HepG2 (cell line): ENCODE results near the gene CBLN3.

Experiments
- HMG20A ChIP-seq: IDR thresholded peaks from 2 replicates; pipeline ENCODE4 v1.6.1; 2016; ENCODE audit warnings: borderline replicate concordance
- JUNB ChIP-seq: sonication (generic); formaldehyde crosslinking; IDR thresholded peaks from 2 replicates; pipeline ENCODE4 v1.8.0; 2022; ENCODE audit warnings: missing genetic modification reagents, mild to moderate bottlenecking, borderline replicate concordance
- MIER3 ChIP-seq: IDR thresholded peaks from 2 replicates; pipeline ENCODE4 v1.6.1; 2016; ENCODE audit warnings: missing compliant biosample characterization, borderline replicate concordance
- RAD21 ChIP-seq: fragments of 450-650 bp; formaldehyde crosslinking; IDR thresholded peaks from 2 replicates; pipeline ENCODE4 v1.5.0; 2020; ENCODE audit warnings: mild to moderate bottlenecking
- SOX6 ChIP-seq, 2 experiments: fragments of 450-650 bp in 1 of 2; sonication (generic) in 1 of 2; formaldehyde crosslinking in 1 of 2; IDR thresholded peaks; 2 replicates each; pipeline versions ENCODE4 v1.4.0 to v1.6.1; 2017 to 2020; ENCODE audit warnings: antibody characterized with exemption in 1 of 2, mild to moderate bottlenecking in 1 of 2, missing genetic modification reagents in 1 of 2
- ZNF17 ChIP-seq: sonication (generic); formaldehyde crosslinking; IDR thresholded peaks from 2 replicates; pipeline ENCODE4 v1.5.0; 2020; ENCODE audit warnings: mild to moderate bottlenecking, missing genetic modification reagents

GRCh38 chr14:24456980-24457379 lies 27.5 kb upstream of the CBLN3 start:
- TF ChIP-seq HMG20A (no peak), RAD21 (CRISPR knock-in tag) (no peak), JUNB (CRISPR knock-in tag) (no peak), MIER3 (no peak), ZNF17 (CRISPR knock-in tag) (no peak), SOX6 (IDR thresholded peaks at IDR 0.05) (no peak), SOX6 (CRISPR knock-in tag; IDR thresholded peaks at IDR 0.05) (no peak)
